ENCODE measurements around the gene POU2AF2.
"Not testable (repeated sequence)": the region's sequence is repeated elsewhere in the genome, so short reads cannot be mapped to it uniquely, and the experiment has no call there.

Gene POU2AF2

DNA sequence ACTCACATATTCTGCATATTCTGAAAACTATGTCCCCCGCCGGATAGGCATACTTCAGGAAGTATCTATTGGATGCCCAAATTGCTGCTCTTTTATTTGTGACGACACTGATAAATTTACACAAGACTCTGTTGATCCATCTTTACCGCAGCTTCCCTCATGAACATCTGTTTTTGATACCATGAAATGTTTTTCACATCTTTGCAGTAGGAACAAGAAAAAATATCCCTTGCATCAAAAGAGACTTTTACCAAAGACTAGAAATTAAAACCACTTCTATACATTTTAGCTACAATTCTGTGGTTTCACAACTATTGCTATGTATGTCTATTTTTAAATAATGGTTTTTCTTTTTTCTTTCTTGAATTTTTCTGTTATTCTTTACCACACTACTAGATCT is 15.3 kb downstream of the POU2AF2 start:
- DNase-seq, result no peak

DNA sequence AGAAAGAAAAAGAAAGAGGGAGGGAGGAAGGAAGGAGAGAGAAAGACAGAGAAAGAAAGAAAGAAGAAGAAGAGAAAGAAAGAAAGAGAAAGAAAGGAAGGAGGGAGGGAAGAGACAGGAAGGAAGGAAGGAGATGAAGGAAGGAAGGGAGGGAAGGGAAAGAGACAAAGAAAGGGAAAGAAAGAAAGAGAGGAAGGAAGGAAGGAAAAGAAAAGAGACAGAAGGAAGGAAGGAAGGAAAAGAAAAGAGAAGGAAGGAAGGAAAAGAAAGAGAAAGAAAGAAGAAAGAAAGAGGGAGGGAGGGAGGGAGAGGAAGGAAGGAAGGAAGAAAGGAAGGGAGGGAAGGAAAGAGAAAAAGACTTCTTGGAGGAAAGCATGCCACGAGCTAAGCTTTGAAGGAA is 19.1 kb downstream of the POU2AF2 start:
- no peak for DNase-seq

DNA sequence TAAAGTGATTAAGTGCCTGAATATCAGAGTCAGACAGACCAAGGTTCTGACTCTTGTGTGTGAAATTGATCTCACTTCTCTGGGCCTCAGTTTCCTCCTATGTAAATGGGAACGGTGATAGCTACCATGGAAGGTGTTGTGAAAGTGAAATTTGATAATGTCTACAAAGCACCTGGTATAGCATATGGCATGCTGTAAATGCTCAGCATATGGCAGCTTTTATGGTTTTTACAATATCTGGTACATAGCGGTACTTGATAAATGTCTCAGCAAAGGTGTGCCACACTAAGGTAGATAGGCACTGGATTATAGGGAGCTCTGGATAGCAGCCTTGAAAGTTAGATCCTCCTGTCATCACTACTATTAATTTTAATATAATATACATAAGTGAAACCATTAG is 19.9 kb downstream of the POU2AF2 start:
- DNase-seq, result no peak

DNA sequence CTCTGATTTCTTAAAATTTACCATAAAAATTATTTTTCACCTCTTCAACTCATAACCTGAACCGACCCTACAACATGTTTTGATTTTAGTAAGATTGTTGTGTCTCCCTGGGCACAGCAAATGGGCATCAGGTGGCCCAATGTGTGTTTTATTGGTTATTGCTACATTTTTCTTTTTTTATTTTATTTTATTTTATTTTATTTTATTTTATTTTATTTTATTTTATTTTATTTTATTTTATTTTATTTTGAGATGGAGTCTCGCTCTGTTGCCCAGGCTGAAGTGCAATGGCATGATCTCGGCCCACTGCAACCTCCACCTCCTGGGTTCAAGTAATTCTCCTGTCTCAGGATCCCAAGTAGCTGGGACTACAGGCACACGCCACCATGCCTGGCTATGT is 22.8 kb downstream of the POU2AF2 start:
- not testable (repeated sequence) for DNase-seq

DNA sequence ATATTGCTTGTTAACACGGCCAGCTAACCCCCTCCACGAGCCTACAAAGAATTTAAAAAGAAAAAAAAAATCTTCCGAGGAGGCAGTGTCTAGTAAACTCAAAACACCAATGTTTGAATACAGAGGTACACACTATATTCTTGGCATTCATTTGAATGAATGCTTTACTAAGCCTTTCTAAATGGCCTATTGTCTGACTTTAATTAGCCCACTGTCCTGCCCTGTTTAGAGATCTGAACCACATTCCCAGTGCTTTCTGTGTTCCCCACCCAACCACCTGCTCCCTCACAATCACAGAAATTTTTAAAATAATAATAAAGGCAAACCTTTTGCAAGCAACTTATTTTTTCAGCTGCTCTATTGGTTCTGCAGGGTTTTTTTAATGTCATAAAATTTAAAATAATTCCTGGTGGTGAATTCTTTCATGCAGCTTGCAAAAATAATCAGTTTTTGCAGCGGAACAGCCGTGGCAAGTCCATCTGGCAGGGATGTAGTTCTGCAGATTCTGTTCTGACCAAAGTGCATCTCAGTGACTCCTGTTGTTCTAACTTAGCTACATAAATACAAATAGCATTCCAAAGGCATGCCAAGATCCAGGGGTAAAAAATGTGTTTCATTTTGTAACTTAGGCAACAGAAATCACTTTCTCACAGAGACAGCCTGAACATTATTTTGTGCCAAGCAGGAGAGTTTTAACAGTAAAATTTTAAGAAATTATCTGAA is 23.8 kb downstream of the POU2AF2 start:
- no peak for DNase-seq

DNA sequence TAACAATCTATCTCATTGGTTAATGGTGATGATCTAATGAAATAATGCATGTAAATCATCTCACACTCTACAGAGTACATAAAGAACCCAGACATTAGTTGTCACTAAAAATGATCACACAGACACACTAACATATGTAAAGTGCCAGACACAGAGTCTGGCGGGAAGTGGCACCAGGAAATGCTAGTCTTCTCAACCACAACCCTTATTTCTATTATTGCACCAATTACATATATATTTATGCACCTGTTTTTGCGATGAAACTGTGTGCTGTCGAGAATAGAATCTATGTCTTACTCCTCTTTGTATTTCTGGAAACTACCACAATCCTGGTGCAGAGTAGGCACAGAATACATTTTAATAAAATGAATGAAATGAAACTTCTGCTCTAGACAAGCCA is 26.9 kb downstream of the POU2AF2 start:
- no peak for DNase-seq

DNA sequence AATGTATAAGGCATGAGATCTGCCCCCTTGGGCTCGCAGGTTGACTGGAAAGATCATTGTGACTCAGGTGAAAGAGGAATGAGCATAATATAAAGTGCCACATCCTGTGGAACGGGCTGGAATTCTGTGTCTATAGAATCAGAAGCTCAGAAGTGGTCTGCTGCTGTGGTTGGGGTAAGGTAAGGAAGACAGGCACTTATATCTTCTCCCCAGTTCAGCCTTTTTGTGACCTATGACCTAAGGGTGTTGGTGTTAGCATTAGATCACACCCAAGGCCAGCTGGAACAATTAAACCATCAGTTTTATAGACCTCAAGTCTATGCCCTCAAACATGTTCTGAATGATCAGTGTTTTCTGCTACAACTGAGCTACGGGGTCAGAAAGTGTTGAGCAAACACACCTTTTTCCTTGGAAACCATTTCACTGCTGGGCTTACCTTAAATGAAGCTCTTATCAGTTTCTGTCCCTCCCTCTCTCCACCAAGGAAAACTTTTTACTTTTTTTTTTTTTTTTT is 37.1 kb downstream of the POU2AF2 start:
- no peak for DNase-seq

DNA sequence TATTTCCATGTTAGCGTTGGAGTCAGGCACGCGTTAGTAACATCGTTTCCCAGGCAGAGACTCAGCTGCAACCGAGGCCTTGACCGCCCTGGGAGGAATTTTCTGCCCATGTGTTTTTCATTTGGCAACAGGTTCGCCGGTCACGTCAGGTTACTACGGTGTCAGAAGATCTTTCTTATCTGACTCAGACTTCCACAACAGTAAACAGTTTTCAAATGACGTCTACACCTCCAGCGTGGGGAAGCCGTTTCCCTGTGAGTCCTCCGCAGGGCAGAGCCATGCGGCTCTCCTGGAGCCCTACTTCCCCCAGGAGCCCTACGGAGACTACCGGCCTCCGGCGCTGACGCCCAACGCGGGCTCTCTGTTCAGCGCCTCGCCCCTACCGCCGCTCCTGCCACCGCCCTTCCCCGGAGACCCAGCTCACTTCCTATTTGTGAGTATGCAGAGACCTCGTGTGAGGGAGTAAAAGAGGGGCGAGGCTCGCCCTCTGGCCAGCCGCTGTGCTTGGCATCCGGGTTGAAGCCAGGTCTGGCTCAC is 38.5 kb downstream of the POU2AF2 start:
- no peak for DNase-seq

DNA sequence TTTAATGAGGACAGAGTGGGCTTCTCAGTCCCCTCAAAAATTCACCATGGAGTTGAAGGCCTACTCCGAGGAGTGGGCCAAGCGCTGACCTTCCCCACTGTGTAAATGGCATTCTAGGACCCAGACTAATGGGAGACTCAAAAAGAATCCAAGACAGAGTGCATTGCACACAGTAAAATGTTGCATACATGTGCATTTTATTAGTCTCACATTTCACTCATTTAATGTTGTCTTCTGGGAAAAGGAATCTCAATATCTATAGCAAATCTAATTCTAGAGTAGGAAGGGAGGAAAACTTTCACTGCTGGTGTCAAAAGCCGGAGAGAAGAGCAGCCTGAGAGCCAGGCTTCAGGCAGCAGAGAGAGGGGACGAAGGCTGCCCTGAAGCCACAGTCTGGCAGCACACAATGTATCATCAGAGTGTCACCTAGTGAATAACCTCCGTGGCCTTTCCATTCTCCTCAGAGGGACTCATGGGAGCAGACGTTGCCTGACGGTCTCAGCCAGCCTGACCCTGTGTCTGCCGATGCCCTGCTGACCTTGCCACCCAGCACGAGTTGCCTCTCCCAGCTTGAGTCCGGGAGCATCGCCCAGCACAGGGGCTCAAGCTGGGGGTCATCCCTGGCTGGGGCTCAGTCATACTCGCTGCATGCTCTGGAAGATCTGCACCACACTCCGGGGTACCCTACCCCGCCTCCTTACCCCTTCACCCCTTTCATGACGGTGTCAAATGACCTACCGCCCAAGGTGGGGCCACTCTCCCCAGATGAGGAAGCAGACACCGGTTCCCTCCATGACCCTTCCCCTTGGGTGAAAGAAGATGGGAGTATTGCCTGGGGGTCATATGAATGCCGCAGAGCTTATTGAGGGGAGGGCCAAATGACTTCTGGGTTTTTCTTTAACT is 39.9 kb downstream of the POU2AF2 start:
- DNase-seq, result no peak

DNA sequence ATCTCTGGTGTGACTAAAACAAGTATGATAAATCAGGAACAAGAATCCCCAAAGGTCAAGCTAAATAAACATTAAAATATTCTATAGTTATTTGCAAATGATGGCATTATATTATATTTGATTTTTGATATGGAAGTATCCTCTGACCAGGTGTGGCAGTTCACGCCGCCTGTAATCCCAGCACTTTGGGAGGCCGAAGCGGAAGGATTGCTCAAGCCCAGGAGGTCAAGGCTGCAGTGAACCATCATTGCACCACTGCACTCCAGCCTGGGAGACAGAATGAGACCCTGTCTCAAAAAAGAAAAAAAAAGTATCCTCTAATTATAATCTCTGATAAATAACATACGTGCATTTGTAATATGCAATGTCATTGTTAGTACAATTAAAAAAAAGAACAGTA is 46.2 kb downstream of the POU2AF2 start:
- DNase-seq, result no peak

DNA sequence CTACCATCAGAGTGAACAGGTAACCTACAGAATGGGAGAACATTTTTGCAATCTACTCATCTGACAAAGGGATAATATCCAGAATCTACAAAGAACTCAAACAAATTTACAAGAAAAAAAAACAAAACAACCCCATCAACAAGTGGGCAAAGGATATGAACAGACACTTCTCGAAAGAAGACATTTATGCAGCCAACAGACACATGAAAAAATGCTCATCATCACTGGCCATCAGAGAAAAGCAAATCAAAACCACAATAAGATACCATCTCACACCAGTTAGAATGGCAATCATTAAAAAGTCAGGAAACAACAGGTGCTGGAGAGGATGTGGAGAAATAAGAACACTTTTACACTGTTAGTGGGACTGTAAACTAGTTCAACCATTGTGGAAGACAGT is 46.9 kb downstream of the POU2AF2 start:
- not testable (repeated sequence) for DNase-seq

DNA sequence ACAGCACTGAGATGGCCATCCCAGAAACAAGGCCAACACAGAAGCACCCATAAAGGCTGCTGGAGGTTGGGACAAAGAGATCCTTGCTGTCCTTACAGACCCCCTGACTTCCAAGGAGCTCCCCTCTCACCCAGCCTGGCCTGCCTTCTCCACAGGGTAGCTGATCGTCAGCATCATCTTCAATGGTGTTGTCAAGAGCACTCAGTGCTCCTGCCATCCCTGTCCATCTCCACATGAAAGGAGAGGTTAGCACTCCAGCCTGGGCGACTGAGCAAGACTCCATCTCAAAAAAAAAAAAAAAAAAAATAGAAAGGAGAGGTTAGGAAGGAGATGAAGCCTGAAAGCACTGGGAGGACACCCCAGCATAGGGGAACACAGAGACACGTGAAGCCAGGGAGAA is 50.7 kb downstream of the POU2AF2 start:
- no peak for DNase-seq

DNA sequence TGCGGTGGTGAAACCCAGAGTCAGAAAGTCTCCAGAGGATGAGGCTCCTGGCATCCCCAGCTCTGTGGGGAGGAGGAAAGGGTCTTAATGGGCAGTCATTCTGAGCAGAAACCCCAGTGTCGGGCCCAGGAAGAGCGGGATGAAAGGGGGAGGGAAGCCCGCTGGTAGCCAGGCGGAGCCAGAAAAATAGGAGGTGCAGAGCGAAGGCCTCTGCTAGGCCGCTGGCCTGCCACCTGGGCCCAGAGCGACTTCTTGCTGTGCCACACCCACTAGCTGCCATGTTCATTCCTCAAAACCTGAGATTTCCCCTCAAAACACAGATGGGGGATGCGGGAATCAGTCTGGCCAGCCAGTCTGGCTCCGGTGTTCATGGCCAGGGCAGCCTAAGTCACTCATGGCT is 52.2 kb downstream of the POU2AF2 start:
- no peak for DNase-seq

DNA sequence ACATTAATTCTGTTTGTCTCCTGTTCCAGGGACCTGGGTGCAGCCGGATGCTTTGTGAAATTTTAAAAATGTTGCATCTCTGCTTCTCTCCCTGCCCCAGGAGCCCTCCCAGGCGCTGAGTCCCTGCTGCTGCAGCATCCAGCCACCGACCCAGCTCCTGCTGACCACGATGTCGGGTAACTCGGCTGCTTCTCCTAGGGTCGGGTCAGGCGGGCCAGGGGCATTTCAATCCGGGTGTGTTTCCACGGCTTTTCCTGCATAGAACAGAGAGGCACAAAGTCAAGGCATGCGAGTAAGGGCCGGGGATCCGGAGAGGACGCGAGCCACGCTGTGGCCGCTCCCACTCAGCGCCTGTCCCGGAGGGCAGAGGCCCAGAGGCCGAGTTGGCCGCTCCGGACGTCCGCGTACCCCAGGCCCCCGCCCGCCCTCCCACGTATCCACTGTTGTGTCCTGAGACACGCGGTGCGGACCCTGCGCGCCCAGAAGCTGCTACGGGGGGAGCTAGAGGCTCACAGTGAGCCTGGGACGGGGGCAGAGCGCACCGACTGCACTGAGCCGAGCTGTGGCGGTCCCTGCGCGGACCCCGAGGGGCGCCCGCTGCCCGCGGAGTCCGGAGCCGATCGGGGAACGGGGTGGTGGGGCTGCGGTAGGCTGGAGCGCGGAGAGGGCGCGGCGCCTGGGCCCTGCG is 53.0 kb downstream of the POU2AF2 start, which contains the start of gene POU2AF3:
POU2AF3 (plus strand) TSS at position 134 of the 688 bp plus-strand sequence; CDS start at position 170, 36 bp downstream.
- no peak for DNase-seq

DNA sequence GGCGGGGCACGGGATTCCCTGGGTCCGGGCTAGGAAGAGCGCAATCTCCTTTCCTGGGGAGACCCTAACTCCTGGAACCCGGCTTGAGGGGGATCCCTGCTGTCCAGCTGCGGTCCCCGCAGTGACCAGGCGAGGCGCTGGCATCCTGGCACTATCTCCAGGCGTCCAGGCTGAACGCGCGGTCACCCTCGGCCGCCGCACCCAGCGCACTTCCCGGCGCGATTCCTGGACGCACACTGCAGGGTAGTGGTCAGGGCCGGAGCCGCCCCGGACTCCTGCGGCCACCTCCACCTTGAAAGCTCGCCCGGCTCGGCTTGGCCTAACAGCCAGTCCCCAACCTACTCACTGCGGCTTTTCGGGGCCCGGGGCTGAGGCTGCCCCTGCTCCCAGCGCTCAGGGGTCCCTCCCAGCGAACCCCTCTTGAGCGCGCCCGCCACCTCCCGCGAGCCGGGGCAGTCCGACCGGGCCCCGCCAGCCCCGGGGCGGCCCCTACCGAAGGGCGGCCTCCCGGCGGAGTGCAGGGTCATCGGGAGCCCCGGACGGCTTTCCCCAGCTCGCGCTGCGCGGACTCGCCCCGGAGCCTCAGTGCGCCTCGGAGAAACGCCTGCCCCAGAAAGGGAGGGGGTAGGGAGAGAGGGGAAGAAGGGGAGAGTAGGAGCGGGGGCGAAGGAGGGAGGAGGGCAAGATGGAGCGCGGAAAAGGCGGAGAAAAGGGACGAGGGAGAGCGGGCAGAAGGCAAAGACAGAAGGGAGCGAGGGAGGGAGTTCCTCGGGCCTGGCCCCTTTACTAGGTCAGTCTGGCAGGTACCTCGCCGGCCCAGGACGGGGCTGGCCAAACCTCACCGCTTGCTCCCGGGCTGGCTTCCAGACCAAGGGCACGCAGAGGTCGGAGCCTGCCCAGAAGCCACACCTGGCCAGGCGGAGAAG is 53.8 kb downstream of the POU2AF2 start:
- DNase-seq, result no peak

DNA sequence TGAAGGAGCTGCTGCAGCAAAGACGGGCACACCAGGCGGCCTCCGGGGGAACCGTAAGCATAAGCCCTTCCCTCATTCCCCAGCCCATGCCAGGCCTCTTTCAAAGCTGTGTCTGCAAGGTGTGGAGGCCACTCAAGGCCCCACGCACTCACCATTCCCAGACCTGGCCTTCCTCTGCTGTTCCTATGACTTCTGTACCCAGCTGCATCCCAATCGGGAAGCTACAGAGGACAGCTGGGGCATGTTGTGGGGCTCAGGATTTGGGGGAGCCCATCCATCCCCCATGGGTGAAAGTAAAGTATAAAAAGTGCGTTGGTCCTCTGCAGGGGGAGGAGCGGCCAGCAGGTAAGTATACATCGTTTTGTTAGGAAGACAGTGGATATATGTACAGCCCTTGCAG is 55.0 kb downstream of the POU2AF2 start:
- no peak for DNase-seq

DNA sequence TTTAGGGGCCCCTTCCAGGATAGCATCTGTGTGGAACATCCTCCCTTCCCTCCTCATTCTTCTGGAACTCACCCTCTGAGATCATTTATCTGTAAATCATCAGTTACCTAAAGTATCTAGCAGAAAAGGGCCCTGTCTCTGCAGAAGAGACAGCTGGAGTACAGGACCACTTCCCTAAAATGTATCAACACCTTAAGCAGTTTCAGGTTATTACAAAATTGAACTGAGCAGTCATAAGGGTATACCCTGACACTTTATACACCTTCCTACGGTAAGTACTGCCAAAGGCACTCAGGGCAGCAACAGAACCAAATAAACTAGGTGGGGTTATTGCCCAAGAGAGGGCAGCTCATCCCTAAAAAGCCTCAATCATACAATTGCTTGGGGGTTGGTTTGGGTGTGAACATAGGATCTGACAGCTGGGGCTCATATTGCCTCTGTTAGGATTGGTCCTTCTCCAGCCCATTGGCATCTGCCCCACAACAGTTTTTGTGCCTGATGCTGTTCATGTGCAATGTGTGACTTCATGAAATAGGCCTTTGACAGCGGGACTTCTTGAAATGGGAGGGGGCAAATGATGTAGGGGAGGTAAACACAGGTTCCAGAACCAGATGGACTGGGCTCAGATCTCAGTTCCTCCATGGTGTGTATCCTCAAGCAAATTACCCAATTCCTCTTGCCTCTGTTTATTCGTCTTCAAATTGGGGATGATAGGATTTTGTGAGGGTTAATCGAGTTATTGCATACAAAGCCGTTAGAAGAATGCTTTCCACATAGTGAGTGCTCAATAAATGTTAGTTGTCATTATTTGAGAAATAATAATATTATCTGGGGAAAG is 55.7 kb downstream of the POU2AF2 start:
- peak; percentile 98 for DNase-seq

DNA sequence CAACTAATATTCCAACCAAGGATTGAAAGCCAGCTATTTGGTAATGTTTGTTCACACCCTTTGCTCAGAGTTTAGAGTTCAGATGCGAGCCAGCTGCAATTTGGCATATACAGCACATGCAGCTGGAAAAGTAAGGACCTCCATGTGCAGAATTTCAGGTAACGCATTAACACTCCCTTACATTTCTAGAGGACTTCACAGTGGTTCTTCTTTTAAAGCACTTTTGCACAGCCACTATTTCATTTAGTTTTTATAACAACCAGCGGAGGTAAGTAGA is 56.3 kb downstream of the POU2AF2 start:
- peak; percentile 77 for DNase-seq

DNA sequence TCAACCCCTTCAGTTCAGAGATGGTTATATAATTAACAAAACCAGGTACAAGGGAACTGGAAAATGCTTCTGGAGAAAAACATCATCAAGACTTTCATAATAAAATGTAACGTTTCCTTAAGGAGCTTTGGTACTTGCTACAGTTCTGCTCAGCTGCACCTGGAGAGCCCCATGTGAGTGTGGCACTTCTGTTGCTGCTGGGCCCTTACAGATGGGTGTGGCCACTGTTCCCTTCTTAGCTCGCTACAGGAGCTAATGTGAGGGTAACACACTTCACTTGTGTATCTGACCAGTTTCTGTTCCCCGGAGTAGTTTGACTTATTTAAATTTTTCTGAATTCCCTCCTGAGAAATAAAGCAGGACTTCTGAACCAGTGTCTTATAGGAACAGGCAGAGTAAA is 56.8 kb downstream of the POU2AF2 start:
- peak; percentile 56 for DNase-seq

DNA sequence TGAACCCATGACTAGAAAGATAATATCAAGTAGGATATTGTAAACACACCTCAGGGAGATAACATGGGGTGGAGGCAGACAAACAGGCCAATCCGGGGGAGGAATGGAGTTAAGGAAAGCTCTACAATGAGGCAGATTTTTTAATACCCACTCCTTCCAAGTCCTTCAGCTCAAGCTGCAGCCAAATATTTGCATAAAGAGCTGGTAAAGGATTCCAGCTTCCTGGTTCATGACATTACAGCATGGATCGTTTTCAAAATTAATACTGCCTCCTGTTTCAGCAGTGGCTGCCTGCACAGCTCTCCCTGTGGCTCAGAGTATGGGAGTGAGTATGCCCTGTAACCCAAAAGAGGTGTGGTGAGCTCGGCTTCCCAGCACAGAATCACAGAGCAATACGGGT is 57.9 kb downstream of the POU2AF2 start:
- DNase-seq, result peak; percentile 83

DNA sequence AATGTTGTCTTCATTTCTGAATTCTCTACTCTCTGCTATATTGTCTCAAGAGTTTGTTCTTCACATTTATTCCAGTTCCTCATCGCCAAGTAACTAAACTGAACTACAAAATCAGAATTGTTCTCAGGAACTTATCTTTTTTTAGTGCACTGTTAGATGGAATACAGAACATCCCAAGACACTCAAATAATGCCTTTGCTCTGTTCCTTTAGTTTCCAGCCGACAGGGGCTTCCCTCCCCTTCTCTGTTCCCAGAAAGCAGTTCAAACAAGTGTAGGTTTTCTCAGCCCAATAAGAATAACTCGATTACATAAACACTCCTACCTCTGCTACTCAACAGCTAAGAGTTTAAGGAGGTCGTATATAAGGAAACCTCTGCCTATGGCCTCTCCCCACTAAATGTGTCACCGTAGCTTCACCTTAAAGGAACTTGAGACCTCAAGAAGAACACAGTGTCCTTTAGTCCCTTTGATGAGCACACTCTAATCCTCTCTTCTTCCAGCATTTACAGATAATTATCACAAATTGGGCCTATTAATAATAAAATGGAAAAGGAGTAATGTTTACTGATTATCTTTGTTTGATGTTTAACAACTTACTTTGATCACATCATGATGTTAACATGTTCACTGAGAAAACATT is 59.8 kb downstream of the POU2AF2 start:
- no peak for DNase-seq

All from NCI-H1092 treated with DMSO at 0.1 percent for 48 hours (cell line).